Upper lobe of left lung (tissue), 6 donors: Measurements from ENCODE around the gene FRMD5. TPM values are rescaled to one million over a fixed set of nuclear protein-coding genes. Genes with fewer than 3 reads are reported as not detected.
"Not testable (repeated sequence)": the region's sequence is repeated elsewhere in the genome, so short reads cannot be mapped to it uniquely, and the experiment has no call there.

Experiments used
- ATAC-seq, 2 donors: fragments of 200-7000 bp; cut with Tn5 transposase; one replicate each; pipeline ENCODE4 v1.9.1; 2022; ENCODE audit warnings: mild to moderate bottlenecking in 2 of 2, moderate library complexity in 2 of 2; ENCODE audit not compliant: low FRiP score in 2 of 2
- DNase-seq, 2 donors: peaks; one replicate each; pipeline ENCODE4 v3.0.0-alpha.2; 2019 to 2020
- H3K27ac ChIP-seq, 4 donors: fragments of 200-600 bp; sonication (generic); one replicate each; pipeline ENCODE4 v1.5.1; 2016 to 2019
- H3K27me3 ChIP-seq, 4 donors: fragments of 200-600 bp; sonication (generic); one replicate each; pipeline ENCODE4 v1.5.1; 2017 to 2019
- H3K36me3 ChIP-seq, 4 donors: fragments of 200-600 bp; sonication (generic); one replicate each; pipeline ENCODE4 v1.5.1; 2016 to 2019
- H3K4me1 ChIP-seq, 4 donors: fragments of 200-600 bp; sonication (generic); one replicate each; pipeline ENCODE4 v1.5.1; 2018 to 2019
- H3K4me3 ChIP-seq, 4 donors: fragments of 200-600 bp; sonication (generic); one replicate each; pipeline ENCODE4 v1.5.1; 2017 to 2019; ENCODE audit warnings: mild to moderate bottlenecking in 2 of 4, moderate library complexity in 1 of 4
- H3K9me3 ChIP-seq, 4 donors: fragments of 200-600 bp; sonication (generic); one replicate each; pipeline ENCODE4 v1.5.1; 2018 to 2019
- CTCF ChIP-seq, 6 experiments: fragments of 450-650 bp in 4 of 6; fragments of 200-600 bp in 2 of 6; sonication (generic) in 2 of 6; IDR thresholded peaks; one replicate each; pipeline ENCODE4 v1.5.1; 2016 to 2019; ENCODE audit warnings: antibody characterized with exemption in 6 of 6
- EP300 ChIP-seq, 4 donors: sonication (generic); formaldehyde crosslinking; IDR thresholded peaks; one replicate each; pipeline ENCODE4 v1.5.1; 2017; ENCODE audit warnings: antibody characterized with exemption in 4 of 4, control low read depth in 2 of 4
- POLR2A ChIP-seq, 4 donors: fragments of 450-650 bp; IDR thresholded peaks; one replicate each; pipeline ENCODE4 v1.5.1; 2016 to 2017; ENCODE audit warnings: antibody characterized with exemption in 4 of 4, mild to moderate bottlenecking in 2 of 4
- POLR2AphosphoS5 ChIP-seq, 2 donors: sonication (generic); formaldehyde crosslinking; IDR thresholded peaks; one replicate each; pipeline ENCODE4 v1.5.1; 2017; ENCODE audit warnings: antibody characterized with exemption in 2 of 2
- WGBS, 2 donors: methylation state at CpG; one replicate each; pipeline ENCODE4 v1.1.5; 2017 to 2018; 5-methylcytosine and 5-hydroxymethylcytosine counted together
- total RNA-seq, 6 donors: library from RNA; depleted of rRNA in 4 of 6; stranded (reverse); fragments of >200 nt in 4 of 6; gene quantifications; one replicate each; pipeline versions ENCODE4 v1.1.0 to v1.2.1, GENCODE V29; 2016 to 2021
- donor health status: DM: no; HTN: no; CAD: no; lungs with moderate emphysema.
- donor health status: DM: no; HTN: yes; CAD: no; lungs with severe emphysema.

The FRMD5 gene
- total RNA-seq, 6 donors from 2014 or later: 0.15 to 1.3 (median 0.99) TPM; not detected in 2

GRCh38 chr15:43871835-43872234, 323.2 kb downstream of the FRMD5 start:
- Histone ChIP-seq H3K27me3 (no peaks in the 10 kb centered on the region), H3K9me3 (no peaks in the 10 kb centered on the region), H3K4me3 (no peak overlapping the region), H3K27ac (no peak overlapping the region), H3K36me3 (peaks cover 0 to 5% (median 0%) of the 10 kb centered on the region in 4 donors), H3K4me1 (no peaks in the 10 kb centered on the region)
- ATAC-seq: no peak
- 91 to 97% methylated on average over 2 of the region's 2 CpGs for WGBS, 2 donors
- DNase-seq: no peak
- TF ChIP-seq POLR2A (IDR thresholded peaks at IDR 0.05): no peak

GRCh38 chr15:43868406-43868805, 326.7 kb downstream of the FRMD5 start:
- H3K27me3 ChIP-seq: no peaks in the 10 kb centered on the region
- no peaks in the 10 kb centered on the region for H3K4me1 ChIP-seq
- DNase-seq: no peak
- no peak for TF ChIP-seq POLR2AphosphoS5 (IDR thresholded peaks at IDR 0.05)
- H3K9me3 ChIP-seq: no peaks in the 10 kb centered on the region
- H3K4me3 ChIP-seq: no peak overlapping the region
- peaks cover 0 to 20% (median 0%) of the 10 kb centered on the region in 4 donors for H3K36me3 ChIP-seq
- H3K27ac ChIP-seq: no peak overlapping the region
- 90 to 92% methylated on average over 2 of the region's 2 CpGs for WGBS, 2 donors
- ATAC-seq: no peak

- DNase-seq: no peak
- WGBS, 2 donors: 96 to 97% methylated on average over 5 of the region's 5 CpGs
Observed at GRCh38 chr15:43867096-43867495, 328.0 kb downstream of the FRMD5 start.

DNA sequence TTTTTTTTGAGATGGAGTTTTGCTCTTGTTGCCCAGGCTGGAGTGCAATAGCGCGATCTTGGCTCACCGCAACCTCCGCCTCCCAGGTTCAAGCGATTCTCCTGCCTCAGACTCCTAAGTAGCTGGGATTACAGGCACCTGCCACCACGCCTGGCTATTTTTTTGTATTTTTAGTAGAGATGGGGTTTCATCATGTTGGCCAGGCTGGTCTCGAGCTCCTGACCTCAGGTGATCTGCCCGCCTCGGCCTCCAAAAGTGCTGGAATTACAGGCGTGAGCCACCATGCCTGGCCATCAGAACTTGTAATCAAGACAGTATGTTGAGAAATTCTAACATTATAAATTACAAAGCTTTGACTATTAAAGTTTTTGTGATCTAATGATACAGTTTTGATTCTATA, 328.4 kb downstream of the FRMD5 start:
- H3K27me3 ChIP-seq, DNase-seq, H3K27ac ChIP-seq, H3K9me3 ChIP-seq, H3K4me1 ChIP-seq, ATAC-seq, H3K4me3 ChIP-seq: not testable (repeated sequence)
- WGBS, 2 donors: 98 to 99% methylated on average over 10 of the region's 10 CpGs
- peaks cover 0 to 23% (median 0%) of the 10 kb centered on the region in 4 donors for H3K36me3 ChIP-seq

More at GRCh38 chr15:43867096-43867495, 328.0 kb downstream of the FRMD5 start:
- Histone ChIP-seq H3K4me3 (no peak overlapping the region), H3K27me3 (no peaks in the 10 kb centered on the region), H3K4me1 (no peaks in the 10 kb centered on the region), H3K27ac (no peak overlapping the region), H3K9me3 (no peaks in the 10 kb centered on the region), H3K36me3 (peaks cover 0 to 23% (median 0%) of the 10 kb centered on the region in 4 donors)
- no peak for ATAC-seq
- no peak for TF ChIP-seq CTCF (IDR thresholded peaks at IDR 0.05)
- no peak for TF ChIP-seq POLR2AphosphoS5 (IDR thresholded peaks at IDR 0.05)

- Histone ChIP-seq H3K27ac (no peak overlapping the region), H3K4me3 (no peak overlapping the region), H3K4me1 (no peaks in the 10 kb centered on the region), H3K36me3 (peaks cover 0 to 29% (median 2%) of the 10 kb centered on the region in 4 donors), H3K9me3 (no peaks in the 10 kb centered on the region), H3K27me3 (no peaks in the 10 kb centered on the region)
- ATAC-seq: no peak
- TF ChIP-seq CTCF (IDR thresholded peaks at IDR 0.05) (no peak), POLR2AphosphoS5 (IDR thresholded peaks at IDR 0.05) (no peak), POLR2A (IDR thresholded peaks at IDR 0.05) (no peak)
- DNase-seq: no peak
- WGBS, 2 donors: 69 to 73% methylated on average over 4 of the region's 4 CpGs
Observed at GRCh38 chr15:43859546-43859945, 335.5 kb downstream of the FRMD5 start.

GRCh38 chr15:43854801-43855200, 340.3 kb downstream of the FRMD5 start:
- WGBS, 2 donors: 85 to 93% methylated on average over 6 of the region's 6 CpGs
- Histone ChIP-seq H3K4me1 (no peaks in the 10 kb centered on the region), H3K36me3 (peaks cover 0 to 53% (median 2%) of the 10 kb centered on the region in 4 donors), H3K27ac (no peak overlapping the region), H3K27me3 (no peaks in the 10 kb centered on the region), H3K9me3 (no peaks in the 10 kb centered on the region), H3K4me3 (no peak overlapping the region)
- TF ChIP-seq POLR2AphosphoS5 (IDR thresholded peaks at IDR 0.05) (no peak), POLR2A (IDR thresholded peaks at IDR 0.05) (no peak), EP300 (IDR thresholded peaks at IDR 0.05) (no peak), CTCF (IDR thresholded peaks at IDR 0.05) (no peak)
- ATAC-seq: no peak
- no peak for DNase-seq
